Measurements from ENCODE around the gene FUT8.
A peak's percentile ranks its signal among the peaks of the same experiment; 100 is the strongest.
"Not testable (repeated sequence)": the region's sequence is repeated elsewhere in the genome, so short reads cannot be mapped to it uniquely, and the experiment has no call there.

FUT8 gene

DNA sequence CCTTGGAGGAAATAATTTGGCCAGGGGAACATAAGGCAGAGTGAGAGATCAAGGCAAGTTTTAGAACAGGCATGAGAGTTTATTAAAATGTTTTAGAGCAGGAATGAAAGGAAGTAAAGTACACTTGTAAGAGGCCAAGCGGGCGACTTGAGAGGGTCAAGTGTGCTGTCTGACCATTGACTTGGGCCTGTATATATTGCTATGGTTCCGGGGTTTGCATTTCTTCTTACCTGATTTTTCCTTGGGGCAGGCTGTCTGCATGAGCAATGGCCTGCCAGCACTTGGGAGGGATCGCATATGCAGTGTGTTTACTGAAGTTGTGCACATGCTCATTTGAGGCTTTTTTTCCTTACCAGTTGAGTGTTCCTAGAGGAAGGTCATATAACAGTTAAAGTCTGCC is 214.8 kb downstream of the FUT8 start:
- DNase-seq (ENCODE audit: low spot score): no peak
- no peaks in the 10 kb centered on the region for H3K27me3 Mint-ChIP-seq (ENCODE audit: low read depth)
- no peak overlapping the region for H3K27ac Mint-ChIP-seq
- H3K36me3 Mint-ChIP-seq (ENCODE audit: low read depth): peaks cover 13% of the 10 kb centered on the region
- H3K9me3 Mint-ChIP-seq: no peaks in the 10 kb centered on the region
- H3K4me3 Mint-ChIP-seq: no peak overlapping the region
- no peaks in the 10 kb centered on the region for H3K4me1 Mint-ChIP-seq (ENCODE audit: low read depth)

DNA sequence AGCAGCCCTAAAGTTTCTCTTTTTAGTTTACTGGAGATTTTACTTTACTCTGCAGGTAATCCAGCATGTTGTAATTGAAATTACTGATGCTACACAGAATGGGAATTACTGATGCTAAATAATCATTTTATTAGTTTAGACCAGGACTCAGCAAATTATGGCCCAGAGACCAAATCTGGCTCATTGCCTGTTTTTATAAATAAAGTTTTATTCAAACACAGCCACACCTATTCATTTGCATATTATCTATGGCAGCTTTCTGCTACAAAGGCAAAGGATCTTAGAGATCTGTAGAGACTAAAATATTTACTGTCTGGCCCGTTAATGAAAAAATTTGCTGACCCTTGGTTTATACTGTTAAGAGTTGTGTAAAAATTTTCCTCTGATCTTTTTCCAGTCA is 216.1 kb downstream of the FUT8 start:
- Mint-ChIP-seq H3K27ac (no peak overlapping the region), H3K4me3 (no peak overlapping the region), H3K36me3 (ENCODE audit: low read depth) (peaks cover 21% of the 10 kb centered on the region), H3K9me3 (no peaks in the 10 kb centered on the region), H3K4me1 (ENCODE audit: low read depth) (peaks cover 2% of the 10 kb centered on the region), H3K27me3 (ENCODE audit: low read depth) (no peaks in the 10 kb centered on the region)
- DNase-seq (ENCODE audit: low spot score): no peak

DNA sequence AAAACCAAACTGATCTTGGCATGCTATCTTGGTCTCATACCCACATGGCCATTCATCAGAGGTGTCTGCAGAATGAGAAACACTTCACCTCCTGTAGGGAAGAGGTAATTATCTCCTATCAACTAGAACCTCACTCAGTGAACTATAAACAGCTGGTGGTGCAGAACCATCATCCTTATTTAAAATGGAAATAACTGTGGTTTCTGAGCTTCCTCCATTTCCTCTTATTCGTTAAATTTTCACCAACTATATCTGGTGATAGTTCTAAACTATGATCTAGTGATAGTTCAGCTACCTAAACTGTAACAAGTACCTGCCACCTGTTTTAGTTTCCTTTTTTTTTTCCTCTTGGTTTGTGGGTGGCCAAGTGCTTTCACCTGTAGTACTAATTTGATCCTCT is 218.5 kb downstream of the FUT8 start:
- Mint-ChIP-seq H3K4me1 (ENCODE audit: low read depth) (peaks cover 6% of the 10 kb centered on the region), H3K27me3 (ENCODE audit: low read depth) (no peaks in the 10 kb centered on the region), H3K36me3 (ENCODE audit: low read depth) (peaks cover 34% of the 10 kb centered on the region), H3K27ac (no peak overlapping the region), H3K4me3 (no peak overlapping the region), H3K9me3 (peaks cover 15% of the 10 kb centered on the region)
- no peak for DNase-seq (ENCODE audit: low spot score)

DNA sequence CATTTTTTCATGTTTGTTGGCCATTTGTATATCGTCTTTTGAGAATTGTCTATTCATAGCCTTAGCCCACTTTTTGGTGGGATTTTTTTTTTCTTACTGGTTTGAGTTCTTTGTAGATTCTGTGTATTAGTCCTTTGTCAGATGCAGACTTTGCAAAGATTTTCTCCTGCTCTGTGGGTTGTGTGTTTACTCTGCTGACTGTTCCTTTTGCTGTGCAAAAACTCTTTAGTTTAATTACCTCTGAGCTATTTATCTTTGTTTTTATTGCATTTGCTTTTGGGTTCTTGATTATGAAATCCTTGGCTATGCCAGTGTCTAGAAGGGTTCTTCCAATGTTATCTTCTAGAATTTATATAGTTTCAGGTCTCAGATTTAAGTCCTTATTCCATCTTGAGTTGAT is 220.0 kb downstream of the FUT8 start:
- Mint-ChIP-seq H3K27ac (no peak overlapping the region), H3K9me3 (peaks cover 19% of the 10 kb centered on the region), H3K4me3 (no peak overlapping the region), H3K4me1 (ENCODE audit: low read depth) (peaks cover 15% of the 10 kb centered on the region), H3K27me3 (ENCODE audit: low read depth) (no peaks in the 10 kb centered on the region), H3K36me3 (ENCODE audit: low read depth) (peaks cover 40% of the 10 kb centered on the region)
- no peak for DNase-seq (ENCODE audit: low spot score)

DNA sequence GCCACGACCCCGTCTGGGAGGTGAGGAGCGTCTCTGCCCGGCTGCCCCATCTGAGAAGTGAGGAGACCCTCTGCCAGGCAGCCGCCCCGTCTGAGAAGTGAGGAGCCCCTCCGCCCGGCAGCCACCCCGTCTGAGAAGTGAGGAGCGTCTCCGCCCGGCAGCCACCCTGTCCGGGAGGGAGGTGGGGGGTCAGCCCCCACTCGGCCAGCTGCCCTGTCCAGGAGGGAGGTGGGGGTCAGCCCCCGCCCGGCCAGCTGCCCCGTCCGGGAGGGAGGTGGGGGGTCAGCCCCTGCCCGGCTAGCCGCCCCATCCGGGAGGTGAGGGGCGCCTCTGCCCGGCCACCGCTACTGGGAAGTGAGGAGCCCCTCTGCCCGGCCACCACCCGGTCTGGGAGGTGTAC is 221.1 kb downstream of the FUT8 start:
- peaks cover 48% of the 10 kb centered on the region for H3K36me3 Mint-ChIP-seq (ENCODE audit: low read depth)
- not testable (repeated sequence) for H3K27me3 Mint-ChIP-seq (ENCODE audit: low read depth); H3K27ac Mint-ChIP-seq; H3K4me3 Mint-ChIP-seq; DNase-seq (ENCODE audit: low spot score)
- H3K9me3 Mint-ChIP-seq: peaks cover 19% of the 10 kb centered on the region
- peaks cover 23% of the 10 kb centered on the region for H3K4me1 Mint-ChIP-seq (ENCODE audit: low read depth)

DNA sequence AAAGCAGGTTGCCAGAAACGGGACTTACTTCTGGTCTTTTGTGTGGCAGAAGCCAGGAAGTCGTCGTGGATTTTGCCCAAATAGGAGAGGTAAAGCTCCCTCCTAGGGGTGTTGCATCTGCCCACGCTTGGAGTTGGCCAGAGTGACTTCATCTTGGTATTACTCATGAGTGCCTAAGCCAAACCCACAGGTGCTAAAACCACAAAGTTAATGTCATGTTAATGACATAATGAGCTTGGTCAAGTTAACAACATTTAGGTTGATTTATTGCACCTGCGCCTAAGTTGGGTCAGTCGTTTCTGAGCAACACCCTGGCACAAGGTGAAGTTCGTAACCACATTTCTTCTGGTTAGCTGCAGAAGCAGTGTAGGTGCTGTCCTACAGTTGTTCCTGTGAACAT is 225.2 kb downstream of the FUT8 start:
- Mint-ChIP-seq H3K27ac (peak overlapping the region; percentile 8), H3K9me3 (peaks cover 19% of the 10 kb centered on the region), H3K36me3 (ENCODE audit: low read depth) (peaks cover 58% of the 10 kb centered on the region), H3K27me3 (ENCODE audit: low read depth) (no peaks in the 10 kb centered on the region), H3K4me1 (ENCODE audit: low read depth) (peaks cover 23% of the 10 kb centered on the region), H3K4me3 (no peak overlapping the region)
- peak; percentile 62 for DNase-seq (ENCODE audit: low spot score)

DNA sequence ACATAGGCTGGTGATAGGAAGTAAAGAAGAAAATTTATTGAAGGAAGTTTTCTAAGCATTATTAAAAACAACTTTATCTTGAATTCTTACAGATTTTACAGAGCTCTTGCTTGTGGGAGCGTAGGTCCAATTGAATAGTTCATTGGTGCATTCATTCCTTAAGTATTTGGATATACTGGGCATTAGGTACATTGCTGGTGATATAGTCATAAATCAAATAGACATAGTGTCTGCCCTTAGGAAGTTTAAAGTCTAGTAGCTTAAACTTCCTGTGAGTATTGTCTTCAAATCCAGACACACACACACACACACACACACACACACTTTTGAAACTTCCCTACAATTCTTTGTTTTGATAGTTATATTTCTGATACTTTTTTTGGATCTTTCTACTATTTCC is 226.7 kb downstream of the FUT8 start:
- Mint-ChIP-seq H3K9me3 (peaks cover 19% of the 10 kb centered on the region), H3K4me3 (no peak overlapping the region), H3K27me3 (ENCODE audit: low read depth) (no peaks in the 10 kb centered on the region), H3K36me3 (ENCODE audit: low read depth) (peaks cover 53% of the 10 kb centered on the region), H3K27ac (no peak overlapping the region), H3K4me1 (ENCODE audit: low read depth) (peaks cover 23% of the 10 kb centered on the region)
- no peak for DNase-seq (ENCODE audit: low spot score)

DNA sequence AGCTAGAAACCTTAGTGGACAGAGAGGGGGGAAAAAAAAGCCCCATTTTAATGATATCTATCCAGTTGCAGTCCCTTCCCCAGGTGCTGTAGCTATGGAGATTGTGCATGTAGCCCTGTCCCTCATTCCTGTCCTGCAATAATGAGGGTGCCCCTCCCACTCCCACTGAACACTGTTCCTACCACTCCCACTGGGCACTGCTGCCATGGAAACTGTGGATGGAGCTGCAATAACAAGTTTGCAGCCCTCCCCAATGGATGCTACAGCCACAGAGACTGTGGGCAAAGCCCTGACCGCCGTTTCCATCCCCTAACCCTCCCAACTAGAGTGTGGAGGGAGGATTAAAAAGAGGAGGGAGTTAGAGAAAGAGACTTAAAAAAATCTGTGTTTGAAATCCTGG is 238.3 kb downstream of the FUT8 start:
- Mint-ChIP-seq H3K27ac (no peak overlapping the region), H3K4me1 (ENCODE audit: low read depth) (no peaks in the 10 kb centered on the region), H3K27me3 (ENCODE audit: low read depth) (no peaks in the 10 kb centered on the region), H3K36me3 (ENCODE audit: low read depth) (peaks cover 41% of the 10 kb centered on the region), H3K9me3 (peaks cover 20% of the 10 kb centered on the region), H3K4me3 (no peak overlapping the region)
- DNase-seq (ENCODE audit: low spot score): no peak

DNA sequence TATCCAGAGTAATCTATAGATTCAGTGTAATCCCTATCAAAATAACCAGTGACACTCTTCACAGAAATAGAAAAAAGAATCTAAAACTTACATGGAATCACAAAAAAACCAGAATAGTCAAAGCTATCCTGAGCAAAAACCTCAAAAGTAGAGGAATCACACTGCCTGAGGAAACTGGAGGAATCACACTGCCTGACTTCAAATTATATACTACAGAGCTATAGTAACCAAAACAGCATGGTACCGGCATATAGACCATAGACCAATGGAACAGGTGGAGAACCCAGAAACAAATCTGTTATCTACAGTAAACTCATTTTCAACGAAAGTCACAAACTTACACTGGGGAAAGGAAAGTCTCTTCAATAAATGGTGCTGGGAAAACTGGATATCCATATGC is 244.0 kb downstream of the FUT8 start:
- H3K36me3 Mint-ChIP-seq (ENCODE audit: low read depth): peaks cover 48% of the 10 kb centered on the region
- no peak overlapping the region for H3K4me3 Mint-ChIP-seq
- H3K27me3 Mint-ChIP-seq (ENCODE audit: low read depth): no peaks in the 10 kb centered on the region
- H3K9me3 Mint-ChIP-seq: peaks cover 37% of the 10 kb centered on the region
- no peaks in the 10 kb centered on the region for H3K4me1 Mint-ChIP-seq (ENCODE audit: low read depth)
- no peak for DNase-seq (ENCODE audit: low spot score)
- no peak overlapping the region for H3K27ac Mint-ChIP-seq

DNA sequence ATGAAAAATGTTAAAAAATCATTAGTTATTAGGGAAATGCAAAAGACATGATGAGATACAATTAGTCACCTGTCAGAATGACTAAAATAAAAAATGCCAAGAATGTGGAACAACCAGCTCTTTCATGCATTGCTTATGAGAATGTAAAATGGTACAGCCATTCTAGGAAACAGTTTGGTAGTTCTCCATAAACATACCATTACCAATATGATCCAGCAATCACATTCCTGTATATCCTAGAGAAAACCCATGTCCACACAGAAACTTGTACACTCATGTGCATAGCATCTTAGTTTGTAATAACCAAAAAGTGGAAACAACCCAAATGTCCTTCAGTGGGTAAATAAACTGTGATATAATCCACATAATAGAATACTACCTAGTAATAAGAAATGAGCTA is 245.7 kb downstream of the FUT8 start:
- Mint-ChIP-seq H3K9me3 (peaks cover 32% of the 10 kb centered on the region), H3K27ac (no peak overlapping the region), H3K4me1 (ENCODE audit: low read depth) (no peaks in the 10 kb centered on the region), H3K27me3 (ENCODE audit: low read depth) (no peaks in the 10 kb centered on the region), H3K36me3 (ENCODE audit: low read depth) (peaks cover 36% of the 10 kb centered on the region), H3K4me3 (no peak overlapping the region)
- no peak for DNase-seq (ENCODE audit: low spot score)

DNA sequence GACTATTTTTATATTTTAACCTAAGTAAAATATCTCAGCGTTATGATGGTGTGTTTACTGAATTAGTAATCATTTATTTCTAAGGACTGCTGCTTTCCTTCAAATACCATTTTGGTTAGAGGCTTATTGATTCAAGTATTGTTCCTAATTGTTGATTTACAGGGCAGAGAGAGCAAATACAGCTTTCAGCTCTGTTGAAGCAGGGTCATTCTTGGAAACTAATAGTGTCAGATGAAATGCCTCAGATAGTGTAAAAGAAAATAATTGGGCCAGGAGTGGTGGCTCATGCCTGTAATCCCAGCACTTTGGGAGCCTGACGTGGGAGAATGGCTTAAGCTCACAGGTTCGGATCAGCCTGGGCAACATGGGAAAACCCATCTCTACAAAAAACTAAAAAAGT is 249.3 kb downstream of the FUT8 start:
- no peak for DNase-seq (ENCODE audit: low spot score)
- Mint-ChIP-seq H3K36me3 (ENCODE audit: low read depth) (peaks cover 14% of the 10 kb centered on the region), H3K27ac (no peak overlapping the region), H3K4me3 (no peak overlapping the region), H3K4me1 (ENCODE audit: low read depth) (no peaks in the 10 kb centered on the region), H3K27me3 (ENCODE audit: low read depth) (no peaks in the 10 kb centered on the region), H3K9me3 (peaks cover 7% of the 10 kb centered on the region)

DNA sequence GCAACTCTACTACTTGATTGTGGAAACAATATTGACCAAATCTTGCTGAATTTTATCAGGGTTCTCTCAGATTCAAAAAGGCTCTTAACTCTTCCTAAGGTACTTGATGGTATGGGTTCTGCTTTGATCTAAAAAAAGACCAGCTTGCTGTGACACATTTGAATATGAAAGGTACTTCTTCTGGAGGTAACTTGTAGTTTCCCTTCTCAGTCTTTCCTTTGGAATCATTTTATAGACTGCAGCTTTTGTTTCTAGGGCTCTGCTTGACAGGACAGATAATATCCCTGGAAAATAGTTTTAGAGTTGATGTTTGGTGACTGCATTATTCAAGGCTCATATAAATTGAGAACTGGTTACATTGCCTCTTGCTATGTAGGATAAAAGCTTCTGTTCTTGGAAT is 251.9 kb downstream of the FUT8 start:
- Mint-ChIP-seq H3K27me3 (ENCODE audit: low read depth) (no peaks in the 10 kb centered on the region), H3K4me1 (ENCODE audit: low read depth) (no peaks in the 10 kb centered on the region), H3K4me3 (no peak overlapping the region), H3K27ac (no peak overlapping the region), H3K36me3 (ENCODE audit: low read depth) (peaks cover 8% of the 10 kb centered on the region), H3K9me3 (no peaks in the 10 kb centered on the region)
- no peak for DNase-seq (ENCODE audit: low spot score)

DNA sequence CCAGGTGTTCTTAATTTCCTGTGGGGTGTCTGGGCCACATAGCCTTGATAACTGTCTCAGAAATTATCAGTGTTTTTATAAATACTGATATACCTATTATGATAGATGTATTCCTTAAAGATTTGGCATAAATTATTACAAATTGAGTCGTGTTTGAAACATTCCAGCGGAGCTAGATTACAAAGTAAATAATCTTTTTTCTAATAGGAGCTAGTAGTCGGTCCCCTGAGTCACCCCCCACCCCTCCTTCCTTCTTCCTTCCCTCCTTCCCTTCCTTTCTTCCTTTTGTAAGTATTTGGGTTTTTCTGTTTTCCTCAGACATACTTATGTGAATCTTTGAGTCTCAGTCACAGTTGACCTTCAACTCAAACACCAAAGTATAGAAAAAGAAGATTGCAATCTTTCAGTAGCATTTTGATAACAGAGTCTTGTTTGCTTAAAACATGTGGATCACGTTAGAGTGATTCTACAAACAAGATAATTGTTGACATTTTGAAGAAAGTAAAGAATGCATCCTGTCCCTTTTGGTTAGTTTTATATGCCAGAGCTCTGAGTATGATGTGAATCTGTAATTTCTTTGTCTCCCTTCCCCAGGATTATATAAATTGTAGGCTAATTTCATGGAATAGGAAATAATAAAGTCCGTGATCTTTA is 264.0 kb downstream of the FUT8 start:
- Mint-ChIP-seq H3K9me3 (no peaks in the 10 kb centered on the region), H3K27me3 (ENCODE audit: low read depth) (no peaks in the 10 kb centered on the region), H3K4me3 (no peak overlapping the region), H3K4me1 (ENCODE audit: low read depth) (peaks cover 1% of the 10 kb centered on the region), H3K36me3 (ENCODE audit: low read depth) (peaks cover 27% of the 10 kb centered on the region), H3K27ac (no peak overlapping the region)
- no peak for DNase-seq (ENCODE audit: low spot score)

DNA sequence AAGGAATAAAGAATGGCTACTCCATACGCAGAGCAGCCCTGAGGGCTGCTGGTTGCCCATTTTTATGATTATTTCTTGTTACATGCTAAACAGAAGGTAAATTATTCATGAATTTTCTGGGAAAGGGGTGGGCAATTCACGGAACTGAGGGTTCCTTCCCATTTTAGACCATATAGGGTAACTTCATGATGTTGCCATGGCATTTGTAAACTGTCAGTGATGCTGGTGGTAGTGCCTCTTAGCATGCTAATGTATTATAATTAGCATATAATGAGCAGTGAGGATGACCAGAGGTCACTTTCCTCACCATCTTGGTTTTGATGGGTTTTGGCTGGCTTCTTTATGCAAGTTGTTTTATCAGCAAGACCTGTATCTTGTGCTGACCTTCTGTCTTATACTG is 273.0 kb downstream of the FUT8 start:
- H3K27ac Mint-ChIP-seq: no peak overlapping the region

DNA sequence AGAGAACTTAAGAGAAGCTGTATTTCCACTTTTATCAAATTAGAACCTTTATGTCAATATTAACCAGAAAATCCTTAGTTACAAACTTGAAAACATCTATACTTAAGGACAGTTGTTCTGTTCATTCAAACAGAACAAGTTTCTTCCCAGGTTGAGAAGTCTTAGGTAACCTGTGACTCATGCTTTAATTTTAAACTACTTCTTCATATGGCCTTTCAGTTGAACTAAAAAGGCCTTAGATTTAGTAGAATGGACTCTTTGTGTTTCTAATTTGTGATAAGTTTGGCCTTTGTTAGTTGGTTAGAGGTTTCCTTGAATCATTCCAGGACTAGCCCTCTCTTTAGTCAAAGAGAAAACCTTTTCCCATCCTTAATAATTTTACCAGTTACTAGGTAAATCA is 274.2 kb downstream of the FUT8 start:
- Mint-ChIP-seq H3K27ac (no peak overlapping the region), H3K27me3 (ENCODE audit: low read depth) (no peaks in the 10 kb centered on the region), H3K4me1 (ENCODE audit: low read depth) (no peaks in the 10 kb centered on the region), H3K9me3 (peaks cover 15% of the 10 kb centered on the region), H3K36me3 (ENCODE audit: low read depth) (peaks cover 47% of the 10 kb centered on the region), H3K4me3 (no peak overlapping the region)
- DNase-seq (ENCODE audit: low spot score): no peak

More for the DNA sequence above, 273.0 kb downstream of the FUT8 start:
- Mint-ChIP-seq H3K27me3 (ENCODE audit: low read depth) (no peaks in the 10 kb centered on the region), H3K9me3 (peaks cover 14% of the 10 kb centered on the region), H3K36me3 (ENCODE audit: low read depth) (peaks cover 43% of the 10 kb centered on the region), H3K4me1 (ENCODE audit: low read depth) (no peaks in the 10 kb centered on the region), H3K4me3 (no peak overlapping the region)
- DNase-seq (ENCODE audit: low spot score): no peak

Measured in T-helper 2 cell treated with Interferon-gamma antibody and Interleukin-4, amounts not matched to agents 5 μg/mL and 100 μg/mL, for 36 hours (primary cell).